Measurements from ENCODE around the gene RAB17.
"Not testable (repeated sequence)": the region's sequence is repeated elsewhere in the genome, so short reads cannot be mapped to it uniquely, and the experiment has no call there.

RAB17 gene

GRCh38 chr2:237614151-237614720, 23.7 kb upstream of the RAB17 start:
- peak; percentile 77 for DNase-seq (ENCODE audit: low read depth)
- H3K4me3 ChIP-seq (replicated peaks; ENCODE audit: low read depth, low read length): no peak overlapping the region
- no peak for TF ChIP-seq CTCF (IDR thresholded peaks at IDR 0.05; ENCODE audit: low read length, missing control alignments)

GRCh38 chr2:237613679-237614078, 23.1 kb upstream of the RAB17 start:
- TF ChIP-seq CTCF (IDR thresholded peaks at IDR 0.05; ENCODE audit: low read length, missing control alignments): no peak
- H3K4me3 ChIP-seq (replicated peaks; ENCODE audit: low read depth, low read length): no peak overlapping the region

GRCh38 chr2:237612527-237613357, 22.2 kb upstream of the RAB17 start:
- no peak for TF ChIP-seq CTCF (IDR thresholded peaks at IDR 0.05; ENCODE audit: low read length, missing control alignments)
- H3K4me3 ChIP-seq (replicated peaks; ENCODE audit: low read depth, low read length): no peak overlapping the region
- DNase-seq (ENCODE audit: low read depth): no peak

More at GRCh38 chr2:237613679-237614078, 23.1 kb upstream of the RAB17 start:
- no peak for DNase-seq (ENCODE audit: low read depth)

GRCh38 chr2:237606522-237606921, 16.0 kb upstream of the RAB17 start:
- DNase-seq (ENCODE audit: low read depth); H3K4me3 ChIP-seq (replicated peaks; ENCODE audit: low read depth, low read length): not testable (repeated sequence)

- TF ChIP-seq CTCF (IDR thresholded peaks at IDR 0.05; ENCODE audit: low read length, missing control alignments): peak; percentile 50
- DNase-seq (ENCODE audit: low read depth): peak; percentile 71
- H3K4me3 ChIP-seq (replicated peaks; ENCODE audit: low read depth, low read length): no peak overlapping the region
Observed at GRCh38 chr2:237604960-237605359, 14.4 kb upstream of the RAB17 start.

- H3K4me3 ChIP-seq (replicated peaks; ENCODE audit: low read depth, low read length): no peak overlapping the region
- DNase-seq (ENCODE audit: low read depth): no peak
- no peak for TF ChIP-seq CTCF (IDR thresholded peaks at IDR 0.05; ENCODE audit: low read length, missing control alignments)
Observed at GRCh38 chr2:237604391-237604790, 13.9 kb upstream of the RAB17 start.

- peak; percentile 93 for DNase-seq (ENCODE audit: low read depth)
- no peak overlapping the region for H3K4me3 ChIP-seq (replicated peaks; ENCODE audit: low read depth, low read length)
- no peak for TF ChIP-seq CTCF (IDR thresholded peaks at IDR 0.05; ENCODE audit: low read length, missing control alignments)
Observed at GRCh38 chr2:237603718-237604362, 13.3 kb upstream of the RAB17 start.
